Smooth muscle cell (in vitro differentiated cells): ENCODE measurements around the gene KRTAP4-6. TPM values are rescaled to one million over a fixed set of nuclear protein-coding genes. Genes with fewer than 3 reads are reported as not detected.
"Not testable (repeated sequence)": the region's sequence is repeated elsewhere in the genome, so short reads cannot be mapped to it uniquely, and the experiment has no call there.

Experiments used
- DNase-seq: peaks from one replicate; lab custom pipeline; 2025; ENCODE audit not compliant: unreplicated experiment; lab: John Stamatoyannopoulos, UW
- H2AFZ ChIP-seq: fragments of 200-600 bp; sonication (generic); 2 replicates; pipeline ENCODE4 v1.6.0; 2016; ENCODE audit warnings: antibody characterized with exemption, low read depth, mild to moderate bottlenecking
- H3F3A ChIP-seq: fragments of 200-600 bp; sonication (generic); 2 replicates; pipeline ENCODE4 v1.6.0; 2017; ENCODE audit warnings: antibody characterized with exemption, low read depth
- H3K27ac ChIP-seq: fragments of 200-600 bp; sonication (generic); 2 replicates; pipeline ENCODE4 v1.5.1; 2016; ENCODE audit warnings: low read depth, mild to moderate bottlenecking
- H3K27me3 ChIP-seq: fragments of 200-600 bp; sonication (generic); 2 replicates; pipeline ENCODE4 v1.6.1; 2016; ENCODE audit warnings: low read depth, mild to moderate bottlenecking
- H3K36me3 ChIP-seq: fragments of 200-600 bp; sonication (generic); 2 replicates; pipeline ENCODE4 v1.5.1; 2016; ENCODE audit warnings: low read depth
- H3K4me1 ChIP-seq: fragments of 200-600 bp; sonication (generic); 2 replicates; pipeline ENCODE4 v1.5.1; 2016; ENCODE audit warnings: low read depth
- H3K4me2 ChIP-seq: fragments of 200-600 bp; sonication (generic); 2 replicates; pipeline ENCODE4 v1.6.0; 2016; ENCODE audit warnings: mild to moderate bottlenecking
- H3K4me3 ChIP-seq: fragments of 200-600 bp; sonication (generic); 2 replicates; pipeline ENCODE4 v1.5.1; 2016; ENCODE audit warnings: mild to moderate bottlenecking
- H3K79me2 ChIP-seq: fragments of 200-600 bp; sonication (generic); 2 replicates; pipeline ENCODE4 v1.6.0; 2016; ENCODE audit warnings: low read depth, mild to moderate bottlenecking
- H3K9ac ChIP-seq: fragments of 200-600 bp; sonication (generic); 2 replicates; pipeline ENCODE4 v1.6.0; 2016; ENCODE audit warnings: low read depth
- H3K9me3 ChIP-seq: fragments of 200-600 bp; sonication (generic); replicated peaks from 2 replicates; pipeline ENCODE4 v1.5.1; 2016; ENCODE audit warnings: low read depth
- H4K20me1 ChIP-seq: fragments of 200-600 bp; sonication (generic); 2 replicates; pipeline ENCODE4 v1.6.0; 2016; ENCODE audit warnings: low read depth
- WGBS: methylation state at CpG from one replicate; pipeline ENCODE4 v1.1.7; 2016; ENCODE audit warnings: low lambda C conversion rate; 5-methylcytosine and 5-hydroxymethylcytosine counted together
- polyA plus RNA-seq: library from polyadenylated mRNA; unstranded; fragments of >200 nt; fragmentation: Nextera tagmentation; extraction: Ambion mirVana; gene quantifications from 2 replicates; pipeline ENCODE4 v1.2.1, GENCODE V29; 2016
- total RNA-seq: library from RNA; depleted of rRNA; stranded (reverse); fragments of >200 nt; gene quantifications from 2 replicates; pipeline ENCODE4 v1.2.3, GENCODE V29; 2014
- TF ChIP-seq, protein P1 (sequence below): fragments of 200-600 bp; sonication (generic); IDR thresholded peaks from 2 replicates; pipeline ENCODE4 v1.5.1; 2017; ENCODE audit warnings: borderline replicate concordance, mild to moderate bottlenecking, antibody characterized with exemption; ENCODE audit not compliant: insufficient read depth, poor library complexity, severe bottlenecking

KRTAP4-6 gene
- total RNA-seq (not detected in 2 replicates), polyA plus RNA-seq (not detected in 2 replicates)

DNA sequence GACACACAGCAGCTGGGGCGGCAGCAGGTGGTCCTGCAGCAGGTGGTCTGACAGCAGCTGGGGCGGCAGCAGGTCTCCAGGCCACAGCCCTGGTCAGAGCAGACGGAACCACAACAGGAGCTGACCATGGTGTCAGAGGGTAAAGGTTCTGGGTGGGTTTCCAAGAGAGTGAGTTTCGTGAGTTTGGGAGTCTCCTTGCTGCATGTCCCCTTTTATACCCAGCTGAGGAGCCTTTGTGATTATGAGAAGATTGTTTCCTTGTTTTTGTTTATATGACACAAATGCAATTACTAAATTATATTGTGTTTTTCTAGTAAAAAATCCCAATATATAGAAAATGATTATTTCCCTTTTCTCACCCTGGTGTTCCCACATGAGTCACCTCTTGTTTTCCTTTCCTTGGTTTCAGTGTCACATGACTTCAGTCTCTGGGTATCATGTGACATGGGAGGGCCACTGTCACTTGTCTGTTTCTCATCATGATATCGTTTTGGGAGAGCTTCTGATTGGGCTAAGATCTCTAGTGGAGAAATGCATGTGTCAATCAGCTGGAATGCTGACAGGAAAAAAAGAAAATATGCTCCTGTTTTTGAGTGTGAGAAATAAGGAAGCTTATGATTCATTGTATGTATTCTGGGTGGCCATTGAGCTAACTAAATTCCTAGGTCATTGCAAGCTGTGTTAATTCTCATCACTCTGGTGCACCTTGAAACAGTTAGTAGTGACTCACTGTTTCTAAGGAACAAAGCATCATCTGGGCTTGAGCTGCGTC, at the start of gene KRTAP4-6:
KRTAP4-6 (minus strand) TSS at position 185 of the 772 bp plus-strand sequence; CDS start at position 128, 57 bp downstream.
- Histone ChIP-seq H3K36me3 (no peaks in the 10 kb centered on the region), H3K9me3 (peaks cover 3% of the 10 kb centered on the region), H3K27ac (peak within 1 kb of the TSS; percentile 25), H3K27me3 (no peaks in the 10 kb centered on the region), H2AFZ (no peak within 1 kb of the TSS), H3K79me2 (no peaks in the 10 kb centered on the region), H3K4me2 (no peak within 1 kb of the TSS), H3K4me1 (no peaks in the 10 kb centered on the region), H3K4me3 (no peak within 1 kb of the TSS), H3K9ac (no peak within 1 kb of the TSS), H3F3A (no peaks in the 10 kb centered on the region), H4K20me1 (no peaks in the 10 kb centered on the region)
- WGBS = 88% methylated on average over 6 of the region's 6 CpGs
- no peak for DNase-seq
- TF ChIP-seq, protein P1, sequence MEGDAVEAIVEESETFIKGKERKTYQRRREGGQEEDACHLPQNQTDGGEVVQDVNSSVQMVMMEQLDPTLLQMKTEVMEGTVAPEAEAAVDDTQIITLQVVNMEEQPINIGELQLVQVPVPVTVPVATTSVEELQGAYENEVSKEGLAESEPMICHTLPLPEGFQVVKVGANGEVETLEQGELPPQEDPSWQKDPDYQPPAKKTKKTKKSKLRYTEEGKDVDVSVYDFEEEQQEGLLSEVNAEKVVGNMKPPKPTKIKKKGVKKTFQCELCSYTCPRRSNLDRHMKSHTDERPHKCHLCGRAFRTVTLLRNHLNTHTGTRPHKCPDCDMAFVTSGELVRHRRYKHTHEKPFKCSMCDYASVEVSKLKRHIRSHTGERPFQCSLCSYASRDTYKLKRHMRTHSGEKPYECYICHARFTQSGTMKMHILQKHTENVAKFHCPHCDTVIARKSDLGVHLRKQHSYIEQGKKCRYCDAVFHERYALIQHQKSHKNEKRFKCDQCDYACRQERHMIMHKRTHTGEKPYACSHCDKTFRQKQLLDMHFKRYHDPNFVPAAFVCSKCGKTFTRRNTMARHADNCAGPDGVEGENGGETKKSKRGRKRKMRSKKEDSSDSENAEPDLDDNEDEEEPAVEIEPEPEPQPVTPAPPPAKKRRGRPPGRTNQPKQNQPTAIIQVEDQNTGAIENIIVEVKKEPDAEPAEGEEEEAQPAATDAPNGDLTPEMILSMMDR = no peak

DNA sequence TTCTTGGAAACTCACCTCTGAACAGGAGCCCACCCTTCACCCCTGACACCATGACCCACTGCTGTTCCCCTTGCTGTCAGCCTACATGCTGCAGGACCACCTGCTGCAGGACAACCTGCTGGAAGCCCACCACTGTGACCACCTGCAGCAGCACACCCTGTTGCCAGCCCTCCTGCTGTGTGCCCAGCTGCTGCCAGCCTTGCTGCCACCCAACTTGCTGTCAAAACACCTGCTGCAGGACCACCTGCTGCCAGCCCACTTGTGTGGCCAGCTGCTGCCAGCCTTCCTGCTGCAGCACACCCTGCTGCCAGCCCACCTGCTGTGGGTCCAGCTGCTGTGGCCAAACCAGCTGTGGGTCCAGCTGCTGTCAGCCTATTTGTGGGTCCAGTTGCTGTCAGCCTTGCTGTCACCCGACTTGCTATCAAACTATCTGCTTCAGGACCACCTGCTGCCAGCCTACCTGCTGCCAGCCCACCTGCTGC, 49.5 kb upstream of the KRTAP4-6 start, which contains the start of gene KRTAP9-1:
KRTAP9-1 (plus strand) TSS at position 51 of the 482 bp plus-strand sequence; CDS start at position 51, 0 bp downstream.
- H3K4me3 ChIP-seq, H4K20me1 ChIP-seq, H3K9ac ChIP-seq, H3K9me3 ChIP-seq, H3K4me2 ChIP-seq, H3K36me3 ChIP-seq, H3K79me2 ChIP-seq, H3F3A ChIP-seq, H3K4me1 ChIP-seq, H3K27ac ChIP-seq, H3K27me3 ChIP-seq, DNase-seq, H2AFZ ChIP-seq: not testable (repeated sequence)
- 80% methylated on average over 1 of the region's 1 CpG for WGBS

DNA sequence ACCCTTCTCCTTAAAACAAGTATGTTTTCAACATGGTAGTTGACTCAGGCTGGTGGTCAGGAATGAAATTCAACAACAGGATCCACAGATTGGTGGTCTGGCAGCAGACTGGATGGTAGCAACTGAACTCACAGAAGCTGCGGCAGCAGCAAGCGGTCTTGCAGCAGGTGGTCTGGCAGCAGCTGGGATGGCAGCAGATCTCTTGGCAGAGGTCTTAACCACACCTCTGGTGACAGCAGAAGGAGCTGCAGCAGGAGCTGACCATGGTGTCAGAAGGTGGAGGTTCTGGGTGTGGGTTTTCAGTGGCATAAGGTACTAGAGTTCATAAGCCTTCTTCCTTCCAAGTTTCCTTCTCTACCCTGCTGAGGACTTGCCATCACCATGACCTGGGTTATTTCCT, 46.5 kb upstream of the KRTAP4-6 start:
- H3K36me3 ChIP-seq = no peaks in the 10 kb centered on the region
- H3F3A ChIP-seq = no peaks in the 10 kb centered on the region
- H3K9ac ChIP-seq = no peak overlapping the region
- peaks cover 9% of the 10 kb centered on the region for H3K27me3 ChIP-seq
- H3K9me3 ChIP-seq = no peaks in the 10 kb centered on the region
- no peak overlapping the region for H3K4me3 ChIP-seq
- no peak overlapping the region for H2AFZ ChIP-seq
- H3K4me2 ChIP-seq = no peak overlapping the region
- WGBS = 92% methylated on average over 2 of the region's 2 CpGs
- no peaks in the 10 kb centered on the region for H3K4me1 ChIP-seq
- TF ChIP-seq, protein P1 = no peak
- H4K20me1 ChIP-seq = no peaks in the 10 kb centered on the region
- H3K27ac ChIP-seq = no peak overlapping the region
- no peak for DNase-seq
- no peaks in the 10 kb centered on the region for H3K79me2 ChIP-seq

DNA sequence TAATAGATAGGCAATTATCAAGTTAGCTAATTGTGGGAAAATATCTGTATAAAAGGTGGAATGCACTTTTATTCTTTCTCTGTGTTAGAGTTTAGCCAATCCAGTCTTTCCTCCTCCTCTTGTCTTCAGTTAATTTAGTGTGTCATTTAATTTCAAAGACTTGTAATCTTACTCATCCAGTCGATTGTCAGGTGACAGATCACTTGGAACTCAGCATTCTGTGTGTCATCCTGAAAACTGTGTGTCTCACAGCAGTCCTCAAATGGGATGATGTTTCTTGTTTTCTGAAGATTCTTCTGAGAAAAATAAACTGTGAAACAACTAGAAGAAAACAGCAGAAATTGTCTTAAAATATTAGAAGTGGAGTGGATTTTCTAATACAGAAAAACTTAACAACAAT, 44.7 kb upstream of the KRTAP4-6 start:
- Histone ChIP-seq H3K36me3 (no peaks in the 10 kb centered on the region), H3K9ac (no peak overlapping the region), H3F3A (no peaks in the 10 kb centered on the region), H3K4me2 (no peak overlapping the region), H3K27ac (no peak overlapping the region), H3K4me1 (no peaks in the 10 kb centered on the region), H3K79me2 (no peaks in the 10 kb centered on the region), H2AFZ (no peak overlapping the region), H3K4me3 (no peak overlapping the region), H3K27me3 (peaks cover 9% of the 10 kb centered on the region), H3K9me3 (no peaks in the 10 kb centered on the region), H4K20me1 (no peaks in the 10 kb centered on the region)
- DNase-seq = no peak
- TF ChIP-seq, protein P1 = no peak
- 88% methylated on average over 1 of the region's 1 CpG for WGBS
